Measurements from ENCODE around the gene IL22RA2. TPM values are rescaled to one million over a fixed set of nuclear protein-coding genes. Genes with fewer than 3 reads are reported as not detected.

Gene IL22RA2
- total RNA-seq, 1 experiment from 2014 or later, result not detected

- H3K27ac Mint-ChIP-seq, result no peak overlapping the region
Observed at GRCh38 chr6:137170266-137171052, 3.0 kb downstream of the IL22RA2 start.

More at GRCh38 chr6:137170266-137171052, 3.0 kb downstream of the IL22RA2 start:
- Histone ChIP-seq H4K8ac (replicated peaks; ENCODE audit: insufficient read length, low read depth, low read length) (no peak overlapping the region), H3K18ac (ENCODE audit: insufficient read length, low read depth, low read length) (no peak overlapping the region), H3K4ac (ENCODE audit: low read depth, low read length) (no peak overlapping the region), H4K20me1 (ENCODE audit: control insufficient read depth, insufficient read depth, insufficient read length) (no peaks in the 10 kb centered on the region), H3K56ac (ENCODE audit: insufficient read length, low read depth, low read length) (no peak overlapping the region), H3K23ac (ENCODE audit: insufficient read length, low read depth, low read length) (no peak overlapping the region), H3K9me3 (ENCODE audit: control insufficient read depth, low read depth, low read length) (no peaks in the 10 kb centered on the region), H3K4me1 (ENCODE audit: insufficient read depth, low read length) (peaks cover 4% of the 10 kb centered on the region; the same call in 1 of the 2 replicates), H4K91ac (ENCODE audit: insufficient read length, low read depth, low read length) (no peak overlapping the region), H2AFZ (ENCODE audit: low read length) (no peak overlapping the region), H3K27me3 (ENCODE audit: insufficient read depth, low read length) (no peaks in the 10 kb centered on the region), H2BK12ac (ENCODE audit: insufficient read length, low read depth, low read length) (no peak overlapping the region), H2AK5ac (ENCODE audit: insufficient read length, low read length) (no peak overlapping the region), H3K14ac (ENCODE audit: insufficient read depth, low read length) (no peak overlapping the region), H3K27ac (ENCODE audit: insufficient read length, low read depth, low read length) (no peak overlapping the region), H3K23me2 (ENCODE audit: insufficient read length, low read depth, low read length, poor library complexity, severe bottlenecking) (no peaks in the 10 kb centered on the region), H2BK20ac (ENCODE audit: low read depth, low read length, poor library complexity, severe bottlenecking) (no peak overlapping the region), H2BK5ac (ENCODE audit: insufficient read length, low read length) (no peak overlapping the region), H4K5ac (ENCODE audit: insufficient read length, low read depth, low read length) (no peak overlapping the region), H3T11ph (ENCODE audit: low read length) (no peak overlapping the region), H2BK120ac (ENCODE audit: low read depth, low read length, poor library complexity, severe bottlenecking) (no peak overlapping the region), H3K79me2 (ENCODE audit: insufficient read depth, low read length) (no peaks in the 10 kb centered on the region), H3K4me2 (ENCODE audit: insufficient read depth, insufficient read length, low read length) (no peak overlapping the region), H3K9ac (ENCODE audit: extremely low read depth, insufficient read length, low read length) (no peak overlapping the region), H3K79me1 (ENCODE audit: insufficient read depth, low read depth, low read length, poor library complexity, severe bottlenecking) (no peaks in the 10 kb centered on the region), H2BK15ac (ENCODE audit: low read depth, low read length) (no peak overlapping the region)
- peaks cover 27% of the 10 kb centered on the region in 2 experiments for H3K4me1 Mint-ChIP-seq
- no peak for TF ChIP-seq CTCF (conservative IDR thresholded peaks at IDR 0.05)
- H3K4me3 Mint-ChIP-seq, result no peak overlapping the region; a peak in 1 of 5 replicates
- no CpG with 5 or more reads among the region's 13 CpGs for WGBS (ENCODE audit: extremely low coverage, insufficient read length, low lambda C conversion rate)
- H3K36me3 Mint-ChIP-seq (ENCODE audit: insufficient read depth in 1 of 3, low read depth in 3 of 3), result peaks cover 10 to 21% (median 15%) of the 10 kb centered on the region in 3 experiments; a peak in 6 of 7 replicates
- no peak for DNase-seq
- H3K27me3 Mint-ChIP-seq (ENCODE audit: low read depth), result peaks cover 6% of the 10 kb centered on the region
- peaks cover 13 to 29% of the 10 kb centered on the region in 2 experiments; a peak in 4 of 5 replicates for H3K9me3 Mint-ChIP-seq
